Kidney epithelial cell (primary cell): Measurements from ENCODE around the gene PLAAT5. TPM values are rescaled to one million over a fixed set of nuclear protein-coding genes. Genes with fewer than 3 reads are reported as not detected.
"Not testable (repeated sequence)": the region's sequence is repeated elsewhere in the genome, so short reads cannot be mapped to it uniquely, and the experiment has no call there.

Experiments
- DNase-seq: peaks from one replicate; pipeline ENCODE4 v3.0.0-alpha.2; 2010; ENCODE audit warnings: low read depth
- H3K27me3 ChIP-seq: 2 replicates; pipeline ENCODE4 v1.6.0; 2011; ENCODE audit warnings: low read length; ENCODE audit not compliant: control insufficient read depth, insufficient read depth
- H3K36me3 ChIP-seq: 2 replicates; pipeline ENCODE4 v1.5.1; 2011; ENCODE audit warnings: low read length; ENCODE audit not compliant: control insufficient read depth, insufficient read depth
- H3K4me3 ChIP-seq: 2 replicates; pipeline ENCODE4 v1.5.1; 2011; ENCODE audit warnings: low read depth, mild to moderate bottlenecking, control low read depth, low read length
- total RNA-seq: library from RNA; depleted of rRNA; stranded (reverse); fragments of >200 nt; gene quantifications from 2 replicates; pipeline ENCODE4 v1.2.3, GENCODE V29; 2015
- TF ChIP-seq, protein P1 (sequence below): IDR thresholded peaks from 2 replicates; pipeline ENCODE4 v1.5.1; 2011; ENCODE audit warnings: mild to moderate bottlenecking, moderate library complexity, low read length, control low read depth, inconsistent platforms; ENCODE audit not compliant: insufficient read depth, poor library complexity, severe bottlenecking

Gene PLAAT5
- total RNA-seq, 1 donor from 2014 or later: 0.17 TPM

- TF ChIP-seq, protein P1, sequence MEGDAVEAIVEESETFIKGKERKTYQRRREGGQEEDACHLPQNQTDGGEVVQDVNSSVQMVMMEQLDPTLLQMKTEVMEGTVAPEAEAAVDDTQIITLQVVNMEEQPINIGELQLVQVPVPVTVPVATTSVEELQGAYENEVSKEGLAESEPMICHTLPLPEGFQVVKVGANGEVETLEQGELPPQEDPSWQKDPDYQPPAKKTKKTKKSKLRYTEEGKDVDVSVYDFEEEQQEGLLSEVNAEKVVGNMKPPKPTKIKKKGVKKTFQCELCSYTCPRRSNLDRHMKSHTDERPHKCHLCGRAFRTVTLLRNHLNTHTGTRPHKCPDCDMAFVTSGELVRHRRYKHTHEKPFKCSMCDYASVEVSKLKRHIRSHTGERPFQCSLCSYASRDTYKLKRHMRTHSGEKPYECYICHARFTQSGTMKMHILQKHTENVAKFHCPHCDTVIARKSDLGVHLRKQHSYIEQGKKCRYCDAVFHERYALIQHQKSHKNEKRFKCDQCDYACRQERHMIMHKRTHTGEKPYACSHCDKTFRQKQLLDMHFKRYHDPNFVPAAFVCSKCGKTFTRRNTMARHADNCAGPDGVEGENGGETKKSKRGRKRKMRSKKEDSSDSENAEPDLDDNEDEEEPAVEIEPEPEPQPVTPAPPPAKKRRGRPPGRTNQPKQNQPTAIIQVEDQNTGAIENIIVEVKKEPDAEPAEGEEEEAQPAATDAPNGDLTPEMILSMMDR: no peak
- DNase-seq: no peak
- Histone ChIP-seq H3K36me3 (no peaks in the 10 kb centered on the region), H3K27me3 (no peaks in the 10 kb centered on the region), H3K4me3 (no peak overlapping the region)
These were observed 47.3 kb downstream of the PLAAT5 start for GRCh38 chr11:63443714-63444113.

GRCh38 chr11:63435831-63436230 is 55.1 kb downstream of the PLAAT5 start:
- H3K36me3 ChIP-seq, DNase-seq, H3K4me3 ChIP-seq, H3K27me3 ChIP-seq: not testable (repeated sequence)

GRCh38 chr11:63435351-63435750 is 55.6 kb downstream of the PLAAT5 start:
- not testable (repeated sequence) for H3K4me3 ChIP-seq, H3K36me3 ChIP-seq, H3K27me3 ChIP-seq, DNase-seq

GRCh38 chr11:63430731-63431130 is 60.2 kb downstream of the PLAAT5 start:
- not testable (repeated sequence) for DNase-seq, H3K4me3 ChIP-seq, H3K27me3 ChIP-seq, H3K36me3 ChIP-seq

GRCh38 chr11:63427971-63428508 is 62.9 kb downstream of the PLAAT5 start:
- Histone ChIP-seq H3K36me3 (no peaks in the 10 kb centered on the region), H3K27me3 (no peaks in the 10 kb centered on the region), H3K4me3 (no peak overlapping the region)
- TF ChIP-seq, protein P1: no peak
- DNase-seq: no peak

DNA sequence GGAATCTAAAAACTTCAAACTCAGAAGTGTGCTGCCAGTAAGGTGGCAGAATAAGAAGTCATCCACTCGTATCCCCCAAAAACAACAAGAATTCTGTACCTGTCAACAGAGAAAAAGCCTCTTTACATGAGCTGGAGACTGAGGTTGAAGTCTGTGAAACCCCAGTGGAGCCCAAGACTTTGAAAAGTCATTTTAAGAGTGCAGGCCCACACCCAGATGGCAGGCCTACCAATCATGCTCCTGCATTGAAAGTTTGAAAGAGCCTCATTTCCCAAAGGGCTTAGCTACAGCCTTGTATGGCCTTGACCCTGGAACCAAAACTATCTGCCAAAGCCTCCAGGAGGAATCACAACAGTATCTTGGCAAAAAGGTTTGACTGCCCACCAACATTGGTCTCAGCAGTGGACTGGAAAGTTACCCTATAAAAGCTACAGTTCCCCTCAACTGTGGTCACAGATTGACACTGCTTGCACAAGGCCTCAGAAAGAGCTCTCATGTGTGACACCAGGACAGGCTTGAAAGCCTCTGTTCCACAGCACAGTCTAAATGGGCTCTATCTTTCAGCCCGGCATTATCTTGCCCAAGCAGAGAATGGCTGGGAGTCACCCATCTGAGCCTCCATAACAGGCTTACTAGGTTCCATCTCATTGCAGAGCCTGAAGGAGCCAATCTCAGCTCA is 73.7 kb downstream of the PLAAT5 start:
- Histone ChIP-seq H3K4me3 (no peak overlapping the region), H3K27me3 (no peaks in the 10 kb centered on the region), H3K36me3 (no peaks in the 10 kb centered on the region)
- no peak for DNase-seq
- TF ChIP-seq, protein P1: no peak

Other genes starting within 250 kb of the PLAAT5 start
- gene SLC22A25, start 247.6 kb downstream of the PLAAT5 start, total RNA-seq: not detected in 2 replicates
- not detected in 2 replicates for gene SLC22A9, start 121.4 kb downstream of the PLAAT5 start, total RNA-seq
- not detected in 2 replicates for gene LGALS12, start 14.9 kb upstream of the PLAAT5 start, total RNA-seq
- 14.1 and 14.7 TPM in 2 replicates for gene PLAAT4, start 45.6 kb upstream of the PLAAT5 start, total RNA-seq
- not detected in 2 replicates for gene PLAAT2, start 72.2 kb upstream of the PLAAT5 start, total RNA-seq
- 81.0 and 85.7 TPM in 2 replicates for gene PLAAT3, start 123.3 kb upstream of the PLAAT5 start, total RNA-seq
- 42.6 and 42.7 TPM in 2 replicates for gene ATL3, start 180.2 kb upstream of the PLAAT5 start, total RNA-seq
- 102 and 107 TPM in 2 replicates for gene RTN3, start 190.3 kb upstream of the PLAAT5 start, total RNA-seq